Transverse colon (tissue), 4 donors: ENCODE data around the gene KCTD5. TPM values are rescaled to one million over a fixed set of nuclear protein-coding genes. Genes with fewer than 3 reads are reported as not detected.

ENCODE experiments used
- DNase-seq: peaks from one replicate; pipeline ENCODE4 v3.0.0-alpha.2; 2019
- H3K27ac ChIP-seq, 4 donors: fragments of 200-600 bp; sonication (generic); 2 replicates each; pipeline ENCODE4 v1.5.1; 2016 to 2018; ENCODE audit warnings: inconsistent platforms in 4 of 4
- H3K27me3 ChIP-seq: fragments of 200-600 bp; sonication (generic); 2 replicates; pipeline ENCODE4 v1.5.1; 2017; ENCODE audit warnings: inconsistent platforms
- H3K36me3 ChIP-seq, 4 donors: fragments of 200-600 bp; sonication (generic); 2 replicates each; pipeline ENCODE4 v1.5.1; 2017 to 2019; ENCODE audit warnings: inconsistent platforms in 4 of 4
- H3K4me1 ChIP-seq, 4 donors: fragments of 200-600 bp; sonication (generic); 2 replicates each; pipeline ENCODE4 v1.5.1; 2017 to 2020; ENCODE audit warnings: inconsistent platforms in 4 of 4
- H3K4me3 ChIP-seq, 4 donors: fragments of 200-600 bp; sonication (generic); 1 replicate in 1 of 4; 2 replicates in 3 of 4; pipeline versions ENCODE4 v1.5.1 to v1.6.1; 2017 to 2019; ENCODE audit warnings: inconsistent platforms in 4 of 4
- H3K9me3 ChIP-seq, 2 donors: fragments of 200-600 bp; sonication (generic); 2 replicates each; pipeline ENCODE4 v1.5.1; 2017 to 2019; ENCODE audit warnings: inconsistent platforms in 2 of 2
- EP300 ChIP-seq: sonication (generic); formaldehyde crosslinking; IDR thresholded peaks from one replicate; pipeline ENCODE4 v1.6.1; 2017; ENCODE audit warnings: antibody characterized with exemption, low read depth
- POLR2A ChIP-seq: fragments of 450-650 bp; IDR thresholded peaks from one replicate; pipeline ENCODE4 v1.6.1; 2016; ENCODE audit warnings: antibody characterized with exemption, mild to moderate bottlenecking, moderate library complexity
- POLR2AphosphoS5 ChIP-seq, 3 donors: sonication (generic); formaldehyde crosslinking; IDR thresholded peaks; one replicate each; pipeline ENCODE4 v1.6.1; 2016; ENCODE audit warnings: antibody characterized with exemption in 3 of 3
- WGBS, 2 donors: methylation state at CpG; one replicate each; pipeline ENCODE4 v1.1.5; 2018; ENCODE audit warnings: low coverage in 1 of 2; 5-methylcytosine and 5-hydroxymethylcytosine counted together
- in situ Hi-C, 4 donors: fragments of 200-750 bp; cut with MboI; loops; one replicate each; pipeline versions ENCODE4 v1.15.0 to v1.15.1; 2017; ENCODE audit warnings: low sequenced_read_pairs in 3 of 4, low pct_ligation_motif_present in 1 of 4, low pct_unique_long_range_greater_than_20kb in 1 of 4
- intact Hi-C: fragments of 100-400 bp; cut with DNase I; formaldehyde crosslinking; loops from one replicate; pipeline ENCODE4 v1.15.1; 2023; ENCODE audit warnings: low total_unique reads
- total RNA-seq, 4 donors: library from RNA; depleted of rRNA; stranded (reverse); fragments of >200 nt; gene quantifications; one replicate each; pipeline ENCODE4 v1.1.0, GENCODE V29; 2016
- TF ChIP-seq, protein P1 (sequence below), 5 experiments: fragments of 200-600 bp in 3 of 5; fragments of 450-650 bp in 2 of 5; sonication (generic) in 3 of 5; IDR thresholded peaks; 1 replicate in 2 of 5; 2 replicates in 3 of 5; pipeline ENCODE4 v1.5.1; 2016 to 2017; ENCODE audit warnings: antibody characterized with exemption in 5 of 5, inconsistent platforms in 3 of 5, mild to moderate bottlenecking in 2 of 5, moderate library complexity in 1 of 5

KCTD5 gene
- total RNA-seq, 4 donors from 2014 or later, result 44.2 to 107 (median 60.3) TPM

DNA sequence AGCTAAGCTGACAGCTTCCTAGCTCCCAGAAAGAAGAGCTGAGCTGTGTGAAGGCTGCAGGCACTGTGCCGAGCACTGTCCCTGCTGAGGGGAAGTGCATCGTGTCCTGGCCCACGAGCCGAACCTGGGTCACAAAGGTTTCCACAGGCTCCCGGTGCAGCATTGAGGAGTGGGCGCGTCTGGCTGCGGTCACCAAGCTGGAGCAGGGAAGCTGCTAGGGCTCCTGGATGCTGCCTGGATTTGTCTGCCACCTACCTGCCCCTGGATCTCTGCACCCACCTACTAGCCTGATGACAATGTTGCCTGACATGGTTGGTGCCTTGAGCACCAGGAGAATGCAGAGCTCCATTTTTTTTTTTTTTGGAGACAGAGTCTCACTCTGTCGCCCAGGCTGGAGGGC lies 63.6 kb downstream of the KCTD5 start:
- no peak for DNase-seq
- Histone ChIP-seq H3K9me3 (no peaks in the 10 kb centered on the region), H3K27ac (no peak overlapping the region), H3K4me1 (no peaks in the 10 kb centered on the region), H3K36me3 (no peaks in the 10 kb centered on the region), H3K4me3 (no peak overlapping the region), H3K27me3 (no peaks in the 10 kb centered on the region)
- no peak for TF ChIP-seq POLR2A
- TF ChIP-seq POLR2AphosphoS5 (IDR thresholded peaks at IDR 0.05), result no peak
- TF ChIP-seq, protein P1, sequence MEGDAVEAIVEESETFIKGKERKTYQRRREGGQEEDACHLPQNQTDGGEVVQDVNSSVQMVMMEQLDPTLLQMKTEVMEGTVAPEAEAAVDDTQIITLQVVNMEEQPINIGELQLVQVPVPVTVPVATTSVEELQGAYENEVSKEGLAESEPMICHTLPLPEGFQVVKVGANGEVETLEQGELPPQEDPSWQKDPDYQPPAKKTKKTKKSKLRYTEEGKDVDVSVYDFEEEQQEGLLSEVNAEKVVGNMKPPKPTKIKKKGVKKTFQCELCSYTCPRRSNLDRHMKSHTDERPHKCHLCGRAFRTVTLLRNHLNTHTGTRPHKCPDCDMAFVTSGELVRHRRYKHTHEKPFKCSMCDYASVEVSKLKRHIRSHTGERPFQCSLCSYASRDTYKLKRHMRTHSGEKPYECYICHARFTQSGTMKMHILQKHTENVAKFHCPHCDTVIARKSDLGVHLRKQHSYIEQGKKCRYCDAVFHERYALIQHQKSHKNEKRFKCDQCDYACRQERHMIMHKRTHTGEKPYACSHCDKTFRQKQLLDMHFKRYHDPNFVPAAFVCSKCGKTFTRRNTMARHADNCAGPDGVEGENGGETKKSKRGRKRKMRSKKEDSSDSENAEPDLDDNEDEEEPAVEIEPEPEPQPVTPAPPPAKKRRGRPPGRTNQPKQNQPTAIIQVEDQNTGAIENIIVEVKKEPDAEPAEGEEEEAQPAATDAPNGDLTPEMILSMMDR (IDR thresholded peaks at IDR 0.05), result no peak
- no peak for TF ChIP-seq EP300
- WGBS, 2 donors, result 90% methylated on average over 9 of the region's 9 CpGs; no CpG with 5 or more reads in 1 of the 2 donors
- intact Hi-C loops (no loop called here), in situ Hi-C loops (no loop called here)

DNA sequence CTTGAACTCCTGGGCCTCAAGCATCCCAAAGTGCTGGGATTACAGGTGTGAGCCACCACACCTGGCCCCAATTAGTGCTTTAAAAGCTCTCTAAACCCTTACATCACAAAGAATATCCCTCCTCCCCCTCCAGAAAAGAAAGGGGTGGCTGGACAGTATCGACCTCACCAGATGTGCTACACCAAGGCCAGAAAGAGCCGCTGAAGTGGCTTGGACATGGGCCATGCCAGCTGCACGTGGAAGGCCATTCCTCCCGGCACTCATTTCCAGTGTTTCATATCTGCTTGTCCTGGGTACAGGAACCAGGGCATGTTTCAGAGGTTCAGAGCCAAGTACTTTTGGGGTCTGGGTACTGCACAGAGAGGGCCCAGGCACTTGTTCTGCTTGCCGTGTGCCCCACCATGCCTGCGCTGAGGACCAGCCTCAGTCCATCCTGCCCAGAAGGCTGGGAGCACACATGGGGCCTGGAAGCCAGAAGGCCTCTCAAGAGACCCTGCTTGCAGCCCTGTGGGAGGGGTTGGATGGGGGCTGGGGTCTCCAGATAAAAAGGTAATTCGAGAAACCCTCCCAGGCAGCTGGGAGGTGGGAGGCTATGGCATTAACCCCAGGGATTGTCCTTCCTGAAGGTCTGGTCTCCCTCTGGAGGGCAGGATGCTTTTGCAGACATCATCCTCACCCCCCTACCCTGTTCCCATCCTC lies 66.6 kb downstream of the KCTD5 start:
- Histone ChIP-seq H3K27me3 (no peaks in the 10 kb centered on the region), H3K4me1 (peaks cover 6 to 11% (median 7%) of the 10 kb centered on the region in 4 donors), H3K9me3 (no peaks in the 10 kb centered on the region), H3K4me3 (no peak overlapping the region), H3K36me3 (no peaks in the 10 kb centered on the region), H3K27ac (no peak overlapping the region)
- intact Hi-C loops, result no loop called here
- 88% methylated on average over 6 of the region's 7 CpGs; no CpG with 5 or more reads in 1 of the 2 donors for WGBS, 2 donors
- TF ChIP-seq POLR2A (no peak), EP300 (no peak), POLR2AphosphoS5 (IDR thresholded peaks at IDR 0.05) (no peak)
- TF ChIP-seq, protein P1 (IDR thresholded peaks at IDR 0.05), result no peak
- DNase-seq, result no peak
- in situ Hi-C loops, result no loop called here

DNA sequence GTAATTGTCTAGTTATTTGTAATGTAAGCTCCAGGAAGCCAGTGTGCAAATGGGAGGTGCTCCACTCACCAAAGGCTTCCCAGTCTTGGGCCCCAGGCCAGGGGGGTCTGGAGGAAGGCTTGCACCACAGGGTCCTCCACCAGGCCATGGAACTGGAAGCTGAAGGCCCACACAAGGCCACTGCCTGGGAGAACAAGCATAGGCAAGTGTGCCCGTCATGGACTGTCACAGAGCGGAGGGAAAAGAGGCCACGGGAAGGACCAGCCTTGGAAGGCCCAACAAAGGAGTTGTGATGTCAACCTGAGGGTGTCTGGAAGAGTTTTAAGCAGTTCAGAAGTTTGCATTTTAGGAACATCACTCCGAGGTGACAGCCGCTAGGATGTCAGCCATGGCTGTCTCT lies 67.2 kb downstream of the KCTD5 start:
- WGBS, 2 donors, result 100% methylated on average over 3 to 5 of the region's 5 CpGs
- Histone ChIP-seq H3K36me3 (no peaks in the 10 kb centered on the region), H3K27ac (no peak overlapping the region), H3K4me3 (no peak overlapping the region), H3K27me3 (no peaks in the 10 kb centered on the region), H3K4me1 (peaks cover 9 to 17% (median 12%) of the 10 kb centered on the region in 4 donors), H3K9me3 (no peaks in the 10 kb centered on the region)
- in situ Hi-C loops (no loop called here), intact Hi-C loops (no loop called here)
- TF ChIP-seq, protein P1 (IDR thresholded peaks at IDR 0.05), result no peak
- TF ChIP-seq POLR2A, result no peak
- no peak for TF ChIP-seq EP300
- TF ChIP-seq POLR2AphosphoS5 (IDR thresholded peaks at IDR 0.05), result no peak
- DNase-seq, result no peak

DNA sequence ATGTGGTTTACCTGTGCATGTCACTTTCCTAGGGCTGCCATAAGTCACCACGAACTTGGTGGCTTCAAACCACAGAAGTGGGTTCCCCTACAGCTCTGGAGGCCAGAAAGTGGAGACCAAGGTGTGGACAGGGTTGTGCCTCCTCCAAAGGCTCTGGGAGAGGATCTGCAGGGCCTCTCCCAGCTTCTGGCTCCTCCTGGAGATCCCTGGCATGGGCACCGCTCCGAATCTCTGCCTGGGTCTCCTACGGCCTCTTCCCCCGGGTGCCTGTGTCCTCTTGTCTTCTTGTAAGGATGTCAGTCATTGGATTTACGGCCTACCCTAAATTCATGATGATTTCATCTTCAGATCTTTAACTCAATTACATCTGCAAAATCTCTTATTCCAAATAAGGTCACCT lies 67.6 kb downstream of the KCTD5 start:
- no peak for DNase-seq
- H3K27ac ChIP-seq, result no peak overlapping the region
- TF ChIP-seq POLR2AphosphoS5 (IDR thresholded peaks at IDR 0.05) (no peak), EP300 (no peak), POLR2A (no peak)
- TF ChIP-seq, protein P1 (IDR thresholded peaks at IDR 0.05), result no peak
- H3K4me3 ChIP-seq, result no peak overlapping the region
- intact Hi-C loops (no loop called here), in situ Hi-C loops (no loop called here)
- 92 to 100% methylated on average over 1 to 6 of the region's 6 CpGs for WGBS, 2 donors
- H3K27me3 ChIP-seq, result no peaks in the 10 kb centered on the region
- no peaks in the 10 kb centered on the region for H3K36me3 ChIP-seq
- peaks cover 14 to 22% (median 17%) of the 10 kb centered on the region in 4 donors for H3K4me1 ChIP-seq
- no peaks in the 10 kb centered on the region for H3K9me3 ChIP-seq
